ENCODE measurements around the gene ORM2.

ORM2 gene

GRCh38 chr9:114339130-114339908, 9.7 kb downstream of the ORM2 start:
- no peaks in the 10 kb centered on the region for H3K9me3 ChIP-seq (ENCODE audit: insufficient read depth, low read length)
- H3K27ac ChIP-seq (ENCODE audit: low read length) = no peak overlapping the region
- H3K27me3 ChIP-seq (ENCODE audit: low read depth, low read length) = no peaks in the 10 kb centered on the region
- H3K79me2 ChIP-seq (ENCODE audit: low read length) = no peaks in the 10 kb centered on the region
- peaks cover 88% of the 10 kb centered on the region for H3K36me3 ChIP-seq (replicated peaks; ENCODE audit: low read depth, low read length)
- no peak overlapping the region for H3K4me3 ChIP-seq (ENCODE audit: low read length)
- H3K9ac ChIP-seq (ENCODE audit: low read length) = no peak overlapping the region
- H3K4me1 ChIP-seq (ENCODE audit: low read length) = peaks cover 14% of the 10 kb centered on the region
- TF ChIP-seq CTCF (IDR thresholded peaks at IDR 0.05; ENCODE audit: low read depth, low read length) = peak; percentile 91
- TF ChIP-seq EZH2phosphoT487 (IDR thresholded peaks at IDR 0.05; ENCODE audit: low read depth) = no peak
- H3K4me2 ChIP-seq (ENCODE audit: low read length) = no peak overlapping the region
- peaks cover 7% of the 10 kb centered on the region; the same call in 1 of the 2 replicates for H4K20me1 ChIP-seq (ENCODE audit: insufficient read depth, low read length)
- H2AFZ ChIP-seq (ENCODE audit: low read depth, low read length) = no peak overlapping the region

- peaks cover 14% of the 10 kb centered on the region for H3K4me1 ChIP-seq (ENCODE audit: low read length)
- no peak overlapping the region for H3K4me2 ChIP-seq (ENCODE audit: low read length)
- H3K36me3 ChIP-seq (replicated peaks; ENCODE audit: low read depth, low read length) = peaks cover 86% of the 10 kb centered on the region
- no peak overlapping the region for H3K9ac ChIP-seq (ENCODE audit: low read length)
- H3K4me3 ChIP-seq (ENCODE audit: low read length) = no peak overlapping the region
- H3K27ac ChIP-seq (ENCODE audit: low read length) = no peak overlapping the region
- H4K20me1 ChIP-seq (ENCODE audit: insufficient read depth, low read length) = peaks cover 7% of the 10 kb centered on the region; the same call in 1 of the 2 replicates
- no peaks in the 10 kb centered on the region for H3K27me3 ChIP-seq (ENCODE audit: low read depth, low read length)
- TF ChIP-seq CTCF (IDR thresholded peaks at IDR 0.05; ENCODE audit: low read depth, low read length) (no peak), EZH2phosphoT487 (IDR thresholded peaks at IDR 0.05; ENCODE audit: low read depth) (no peak)
- H2AFZ ChIP-seq (ENCODE audit: low read depth, low read length) = no peak overlapping the region
- H3K9me3 ChIP-seq (ENCODE audit: insufficient read depth, low read length) = no peaks in the 10 kb centered on the region
- no peaks in the 10 kb centered on the region for H3K79me2 ChIP-seq (ENCODE audit: low read length)
Observed at GRCh38 chr9:114341152-114341830, 11.6 kb downstream of the ORM2 start.

GRCh38 chr9:114341991-114342390, 12.3 kb downstream of the ORM2 start:
- Histone ChIP-seq H3K9ac (ENCODE audit: low read length) (no peak overlapping the region), H3K36me3 (replicated peaks; ENCODE audit: low read depth, low read length) (peaks cover 88% of the 10 kb centered on the region), H3K27me3 (ENCODE audit: low read depth, low read length) (no peaks in the 10 kb centered on the region), H3K79me2 (ENCODE audit: low read length) (no peaks in the 10 kb centered on the region), H3K27ac (ENCODE audit: low read length) (no peak overlapping the region), H4K20me1 (ENCODE audit: insufficient read depth, low read length) (peaks cover 7% of the 10 kb centered on the region; the same call in 1 of the 2 replicates), H3K9me3 (ENCODE audit: insufficient read depth, low read length) (no peaks in the 10 kb centered on the region), H3K4me1 (ENCODE audit: low read length) (peaks cover 14% of the 10 kb centered on the region), H3K4me3 (ENCODE audit: low read length) (no peak overlapping the region), H2AFZ (ENCODE audit: low read depth, low read length) (no peak overlapping the region), H3K4me2 (ENCODE audit: low read length) (no peak overlapping the region)
- no peak for TF ChIP-seq EZH2phosphoT487 (IDR thresholded peaks at IDR 0.05; ENCODE audit: low read depth)
- no peak for TF ChIP-seq CTCF (IDR thresholded peaks at IDR 0.05; ENCODE audit: low read depth, low read length)

- Histone ChIP-seq H3K9ac (ENCODE audit: low read length) (no peak overlapping the region), H2AFZ (ENCODE audit: low read depth, low read length) (no peak overlapping the region), H3K27ac (ENCODE audit: low read length) (no peak overlapping the region), H3K4me1 (ENCODE audit: low read length) (peaks cover 14% of the 10 kb centered on the region), H3K27me3 (ENCODE audit: low read depth, low read length) (no peaks in the 10 kb centered on the region), H3K4me3 (ENCODE audit: low read length) (no peak overlapping the region), H3K36me3 (replicated peaks; ENCODE audit: low read depth, low read length) (peaks cover 87% of the 10 kb centered on the region), H4K20me1 (ENCODE audit: insufficient read depth, low read length) (peaks cover 7% of the 10 kb centered on the region; the same call in 1 of the 2 replicates), H3K79me2 (ENCODE audit: low read length) (no peaks in the 10 kb centered on the region), H3K4me2 (ENCODE audit: low read length) (no peak overlapping the region), H3K9me3 (ENCODE audit: insufficient read depth, low read length) (no peaks in the 10 kb centered on the region)
- TF ChIP-seq EZH2phosphoT487 (IDR thresholded peaks at IDR 0.05; ENCODE audit: low read depth) (no peak), CTCF (IDR thresholded peaks at IDR 0.05; ENCODE audit: low read depth, low read length) (no peak)
Observed at GRCh38 chr9:114342755-114343440, 13.2 kb downstream of the ORM2 start.

All from OCI-LY3 (cell line).